GM21515 (cell line): ENCODE results near the gene BMP7.

Experiments used
- ATAC-seq: cut with Tn5 transposase; IDR thresholded peaks from one replicate; pipeline ENCODE4 v1.9.1; 2021; ENCODE audit not compliant: unreplicated experiment

Gene BMP7

DNA sequence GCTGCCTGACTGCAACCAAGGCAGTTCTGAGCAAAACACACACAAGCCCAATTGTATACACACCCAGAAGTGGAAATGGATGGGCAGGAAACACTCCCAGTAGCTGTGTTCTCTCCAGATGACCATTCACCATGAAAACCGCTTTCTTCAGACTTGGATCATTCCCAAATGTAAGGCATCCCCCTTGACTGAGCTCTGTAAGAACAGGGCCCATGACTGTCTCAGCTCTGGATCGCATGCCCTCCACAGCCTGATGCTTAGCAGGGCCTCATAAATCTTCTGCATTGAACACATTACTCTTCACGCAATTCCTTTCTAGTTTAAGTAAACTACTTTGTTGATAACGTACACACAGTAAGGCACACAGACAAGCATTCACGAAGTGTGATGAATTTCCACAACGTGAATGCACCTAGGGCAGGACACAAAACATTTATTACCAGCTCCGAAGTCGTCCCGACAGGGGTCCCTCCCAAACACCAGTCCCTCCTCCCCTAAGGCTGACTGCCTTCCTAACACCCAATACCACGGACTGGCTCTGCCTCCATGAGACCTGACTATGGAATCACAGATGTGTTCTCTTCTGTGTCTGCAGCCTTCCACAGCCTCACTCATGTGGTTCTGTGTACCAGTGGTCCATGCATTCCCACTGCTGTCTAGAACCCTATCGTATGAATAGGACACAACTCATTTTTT lies 31.7 kb downstream of the BMP7 start:
- ATAC-seq, result no peak

DNA sequence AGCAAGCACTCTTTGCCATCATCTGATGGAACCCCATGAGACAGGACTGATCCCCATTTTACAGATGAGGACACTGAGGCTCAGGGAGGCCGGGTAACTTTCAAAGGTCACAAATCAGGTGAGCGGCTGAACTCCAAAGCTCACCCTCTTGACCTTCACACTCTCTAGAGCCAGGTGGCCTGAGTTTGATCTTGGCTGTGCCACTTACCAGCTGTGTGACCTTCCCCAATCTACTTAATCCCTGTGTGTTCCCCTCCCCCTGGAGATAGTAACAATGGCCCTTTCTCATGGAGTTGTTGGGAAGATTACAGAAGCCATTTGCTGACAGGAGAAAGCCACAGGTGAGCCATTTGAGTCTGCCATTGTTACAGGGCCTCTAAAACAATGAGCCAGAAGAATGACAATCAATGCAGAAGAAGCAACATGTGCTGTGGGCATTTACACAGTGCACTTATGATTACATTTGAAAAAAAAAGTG lies 34.5 kb downstream of the BMP7 start:
- ATAC-seq, result no peak

DNA sequence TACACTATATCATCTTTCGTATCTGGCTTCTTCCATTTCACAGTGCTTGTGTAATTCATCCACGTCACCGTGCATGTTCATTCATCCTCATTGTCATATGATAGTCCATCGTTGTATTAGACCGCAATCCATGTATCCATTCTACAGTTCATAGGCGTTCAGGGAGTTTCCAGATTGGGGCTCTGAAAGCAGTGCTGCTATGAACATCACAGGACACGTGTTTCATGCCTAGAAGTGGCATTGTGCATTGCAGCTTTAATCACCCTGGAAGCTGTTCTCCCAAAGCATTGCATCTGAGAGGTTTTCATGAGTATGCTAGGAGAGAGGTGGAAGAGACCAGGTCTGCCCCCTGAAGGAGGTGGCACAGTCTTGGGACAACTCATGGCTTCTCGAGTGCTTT lies 35.3 kb downstream of the BMP7 start:
- no peak for ATAC-seq

DNA sequence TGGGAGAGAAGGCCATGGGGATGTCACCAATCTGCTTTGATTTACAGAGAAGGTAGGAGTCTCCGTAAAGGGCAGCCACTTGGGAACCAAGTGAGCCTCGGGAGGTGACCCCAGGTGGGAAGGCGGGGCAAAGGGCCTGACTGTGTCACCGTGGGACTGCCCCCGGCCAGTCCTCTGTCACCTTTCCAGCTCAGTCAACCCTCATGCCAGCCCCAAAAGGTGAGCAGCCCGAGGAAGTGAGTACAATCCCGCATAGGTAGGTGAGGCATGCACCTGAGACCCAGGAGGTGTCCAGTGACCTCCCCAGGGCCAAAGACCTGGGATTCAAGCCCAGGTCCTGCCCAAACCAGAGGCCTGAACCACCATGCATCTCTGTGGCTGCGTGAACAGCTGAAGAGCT lies 36.2 kb downstream of the BMP7 start:
- no peak for ATAC-seq

DNA sequence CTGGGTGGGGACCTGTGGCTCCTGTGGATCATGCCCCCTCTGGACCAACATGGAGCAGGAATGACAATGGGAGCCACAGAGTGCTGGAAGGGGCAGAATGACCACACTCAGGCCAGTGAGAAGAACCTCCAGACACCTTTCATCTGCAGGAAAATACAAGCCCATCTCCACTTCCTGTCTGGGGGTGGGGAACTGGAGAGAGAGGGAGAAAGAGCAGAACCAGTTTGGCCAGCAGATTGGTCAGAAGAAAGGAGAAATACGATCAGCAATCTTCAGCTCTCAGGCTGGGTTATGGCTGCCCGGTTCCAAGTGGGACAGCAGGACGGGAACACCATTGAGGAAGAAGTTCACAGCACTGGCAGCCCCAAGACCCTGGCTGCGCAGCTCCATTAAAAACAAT lies 37.0 kb downstream of the BMP7 start:
- no peak for ATAC-seq

DNA sequence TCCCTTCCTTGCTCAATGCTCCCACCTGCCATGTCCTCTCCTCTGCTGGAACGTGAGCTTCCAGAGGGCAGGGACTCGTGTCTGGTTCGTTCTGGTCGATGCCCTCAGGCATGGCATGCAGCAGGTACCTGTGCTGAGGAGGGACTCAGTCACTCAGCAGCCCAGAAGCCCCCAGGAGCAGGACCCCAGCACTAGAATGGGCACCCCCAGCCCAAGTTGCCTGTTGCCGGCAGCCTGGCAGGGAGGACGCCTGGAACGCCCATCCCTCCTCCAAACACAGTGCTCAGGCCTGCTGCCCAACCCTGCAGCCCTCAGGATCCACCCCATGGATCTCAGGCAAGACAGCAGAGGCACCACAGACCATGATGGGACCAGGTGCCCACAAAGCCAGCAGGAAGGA lies 40.6 kb downstream of the BMP7 start:
- no peak for ATAC-seq

DNA sequence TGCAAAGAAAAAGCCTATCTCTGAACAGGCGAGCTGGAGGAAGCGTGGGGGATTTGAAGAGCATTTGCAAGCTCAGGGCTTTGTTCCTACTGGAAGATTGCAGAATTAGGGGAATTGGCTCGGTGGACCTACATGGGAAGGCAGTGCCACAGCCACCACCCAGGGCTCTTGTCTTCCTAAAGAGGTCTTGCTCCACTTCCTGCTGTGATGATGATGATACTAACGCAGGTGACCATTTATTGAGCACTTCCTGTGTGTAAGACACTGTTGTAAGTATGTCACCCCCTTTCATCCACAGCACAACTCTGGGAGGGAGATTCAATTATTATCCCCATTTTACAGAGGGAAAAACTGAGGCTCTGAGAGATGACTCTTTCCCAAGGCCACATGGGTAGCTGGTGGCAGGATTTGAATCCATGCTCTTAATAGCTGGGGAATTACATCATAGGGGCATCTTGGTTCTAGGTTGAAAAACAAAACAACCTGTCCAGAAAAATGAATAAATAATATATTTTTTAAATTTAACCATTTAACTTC lies 41.2 kb downstream of the BMP7 start:
- ATAC-seq, result no peak

DNA sequence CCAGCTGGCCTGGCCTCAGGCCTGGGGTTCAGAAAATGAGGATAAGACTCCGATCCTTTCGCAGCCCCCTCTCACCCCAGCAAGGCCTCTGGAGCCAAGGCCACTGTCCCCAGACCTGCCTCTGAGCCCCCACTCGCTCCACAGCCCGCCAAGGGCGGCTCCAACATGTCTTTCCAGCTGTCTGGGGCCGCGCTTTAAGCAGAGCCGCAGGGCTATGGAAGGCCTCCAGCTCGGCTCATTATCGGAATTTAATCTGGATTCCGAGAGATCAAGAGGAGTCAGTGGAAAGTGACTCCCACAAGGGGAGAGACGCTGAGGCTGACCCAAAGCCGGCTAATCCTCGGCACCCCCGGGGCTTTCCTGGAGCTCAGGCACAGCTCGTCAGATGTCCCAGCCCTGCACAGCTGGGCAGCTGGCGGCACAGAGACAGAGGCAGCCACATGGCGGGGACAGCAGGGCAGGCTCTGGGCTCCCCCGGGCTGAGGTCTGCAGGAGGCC lies 41.8 kb downstream of the BMP7 start:
- ATAC-seq, result no peak

DNA sequence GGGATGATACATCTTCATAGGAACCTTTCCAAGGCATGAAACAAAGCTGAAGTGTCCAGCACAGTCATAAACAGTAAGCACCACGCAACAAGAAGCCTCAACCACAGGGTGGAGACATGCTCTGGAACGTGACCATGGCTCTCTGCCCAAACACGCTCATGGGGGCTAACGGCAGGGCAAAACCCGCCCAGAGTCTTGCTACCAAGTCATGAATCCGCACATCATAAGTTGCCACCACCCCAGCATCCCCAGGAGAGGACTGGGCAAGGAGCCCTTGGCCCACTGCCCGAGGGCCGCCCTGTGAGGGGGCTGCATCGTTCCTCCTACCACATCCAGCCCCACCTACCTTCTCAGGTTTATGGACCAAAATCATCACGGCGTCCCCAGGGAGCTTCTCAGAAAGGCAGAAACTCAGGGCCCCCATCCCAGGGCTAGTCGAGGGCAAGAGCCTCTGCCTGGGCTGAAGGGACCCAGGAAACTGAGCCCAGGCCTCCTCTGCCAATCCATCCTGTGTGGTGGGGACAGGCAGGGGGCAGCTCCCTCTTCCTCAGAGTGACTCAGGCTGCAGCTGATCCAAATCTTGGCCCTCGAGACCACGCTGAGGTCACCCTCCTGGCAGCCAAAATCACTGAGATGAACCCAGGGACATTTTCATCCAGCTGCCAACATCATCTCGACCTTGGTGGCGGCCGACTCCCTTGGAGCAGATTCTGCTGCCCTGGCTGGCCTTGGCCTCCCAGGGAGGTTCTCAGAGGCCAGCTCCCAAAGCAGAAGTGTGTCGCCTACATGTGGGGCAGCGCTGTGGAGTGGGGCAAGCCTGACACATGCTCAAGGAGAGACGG lies 42.6 kb downstream of the BMP7 start:
- no peak for ATAC-seq

DNA sequence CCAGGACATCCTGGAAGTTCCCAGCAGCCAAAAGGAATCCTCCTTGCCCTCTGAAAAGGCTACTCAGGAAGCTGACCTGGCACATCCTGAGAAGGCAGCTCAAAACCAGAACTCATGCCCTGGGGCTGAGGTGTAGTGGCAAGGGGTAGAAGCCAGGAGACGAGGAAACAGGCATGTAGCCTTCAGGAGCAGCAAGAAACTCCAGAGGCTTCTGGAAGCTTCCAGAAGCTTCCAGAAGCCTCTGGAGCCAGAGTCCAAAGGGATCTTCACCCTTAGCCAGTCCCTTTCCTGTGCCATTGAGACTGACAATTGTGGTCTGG lies 43.9 kb downstream of the BMP7 start:
- no peak for ATAC-seq

DNA sequence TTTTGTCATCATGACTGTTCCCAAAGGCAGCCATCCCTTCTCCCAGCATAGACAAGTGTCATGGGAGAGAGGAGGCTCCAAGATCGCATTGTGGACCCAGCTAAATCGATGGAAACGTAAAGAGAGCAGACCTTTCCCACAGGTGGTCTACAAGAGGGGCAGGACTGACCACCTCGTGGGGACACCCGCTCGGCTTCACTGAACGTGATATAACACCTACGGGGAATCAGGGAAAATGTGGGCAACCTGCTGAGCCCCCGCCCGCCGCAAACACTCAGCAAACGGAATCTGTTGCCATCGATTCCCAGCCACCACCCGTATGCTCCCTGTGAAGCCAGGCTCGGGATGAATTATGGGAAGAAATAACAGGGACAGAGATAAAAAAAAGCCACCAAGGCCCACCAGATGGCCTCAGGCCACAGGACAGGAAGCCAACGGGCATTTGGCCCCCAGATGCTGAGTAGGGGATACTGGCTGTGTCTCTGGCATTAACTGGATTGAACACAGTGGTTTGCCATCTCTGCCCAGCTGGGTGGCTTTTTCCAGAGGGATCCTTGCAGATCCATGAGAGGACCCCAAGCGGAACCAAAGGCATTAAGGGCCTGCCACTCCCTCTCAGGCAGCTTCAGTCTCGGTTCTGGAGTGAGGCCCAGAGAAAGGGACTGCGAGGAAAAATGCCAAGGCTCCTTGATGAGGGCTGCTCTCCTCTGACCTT lies 44.4 kb downstream of the BMP7 start:
- no peak for ATAC-seq

DNA sequence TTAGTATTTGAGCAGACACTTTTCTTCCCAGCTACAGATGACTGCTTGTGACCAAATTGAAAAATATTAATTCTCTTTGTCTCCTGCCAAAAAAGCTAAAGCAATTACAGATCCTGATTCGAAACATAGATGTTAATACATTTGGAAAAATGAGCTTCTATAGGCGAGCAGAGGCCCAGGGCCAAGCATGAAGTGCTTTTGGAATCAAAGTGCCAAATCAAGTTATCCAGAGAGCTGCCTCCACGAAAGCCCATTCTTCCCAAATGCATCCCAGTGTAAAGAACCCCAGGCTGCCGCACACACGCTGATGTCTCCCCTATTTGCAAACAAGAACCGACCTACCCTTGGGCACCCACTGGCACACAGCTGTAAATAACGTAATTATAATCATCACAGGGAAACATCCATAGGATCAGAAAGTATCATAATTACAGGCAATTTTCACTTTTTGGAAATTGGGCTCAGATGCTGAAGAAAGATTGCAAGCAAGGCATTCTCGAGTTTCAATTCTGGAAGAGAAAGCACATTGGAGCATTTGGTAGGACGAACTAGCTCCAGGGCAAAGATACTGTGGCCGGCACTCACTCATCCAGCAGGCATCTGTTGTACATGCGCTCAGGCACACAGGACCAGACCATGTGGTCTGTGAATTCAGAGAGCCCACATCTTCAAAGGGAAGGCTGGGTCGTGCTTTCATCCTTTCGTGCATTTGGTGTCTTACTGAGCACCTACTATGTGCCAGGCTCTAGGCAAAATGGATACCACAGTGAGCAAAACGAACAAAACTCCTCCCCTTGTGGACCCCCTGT lies 45.9 kb downstream of the BMP7 start:
- no peak for ATAC-seq

DNA sequence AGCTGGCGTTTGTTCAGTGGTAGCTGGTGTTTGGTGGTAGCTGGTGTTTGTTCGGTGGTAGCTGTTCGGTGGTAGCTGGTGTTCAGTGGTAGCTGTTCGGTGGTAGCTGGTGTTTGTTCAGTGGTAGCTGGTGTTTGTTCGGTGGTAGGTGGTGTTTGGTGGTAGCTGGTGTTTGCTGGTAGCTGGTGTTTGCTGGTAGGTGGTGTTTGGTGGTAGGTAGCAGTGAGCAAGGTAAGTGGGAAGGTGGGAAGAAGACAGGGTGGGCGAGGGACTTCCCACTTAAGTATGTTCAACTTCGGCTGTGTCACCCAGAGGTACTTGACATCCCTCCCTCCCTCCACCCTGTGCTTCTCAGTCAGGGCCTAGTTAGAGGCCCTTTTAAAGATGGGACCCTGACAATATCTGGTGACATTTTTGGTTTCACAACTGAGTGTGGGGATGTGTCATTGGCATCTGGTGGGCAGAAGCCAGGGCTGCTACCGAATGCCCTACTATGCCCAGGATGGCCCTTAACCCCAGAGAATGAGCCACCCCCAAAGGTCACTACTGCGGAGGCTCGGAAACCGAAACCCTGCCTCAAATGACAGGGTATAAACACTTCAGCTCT lies 47.3 kb downstream of the BMP7 start:
- no peak for ATAC-seq

DNA sequence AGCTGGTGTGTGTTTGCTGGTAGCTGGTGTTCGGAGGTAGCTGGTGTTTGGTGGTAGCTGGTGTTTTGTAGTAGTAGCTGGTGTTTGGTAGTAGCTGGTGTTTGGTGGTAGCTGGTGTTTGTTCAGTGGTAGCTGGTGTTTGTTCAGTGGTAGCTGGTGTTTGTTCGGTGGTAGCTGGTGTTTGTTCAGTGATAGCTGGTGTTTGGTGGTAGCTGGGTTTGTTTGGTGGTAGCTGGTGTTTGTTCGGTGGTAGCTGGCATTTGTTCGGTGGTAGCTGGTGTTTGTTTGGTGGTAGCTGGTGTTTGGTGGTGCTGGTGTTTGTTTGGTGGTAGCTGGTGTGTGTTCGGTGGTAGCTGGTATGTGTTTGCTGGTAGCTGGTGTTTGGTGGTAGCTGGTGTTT lies 48.0 kb downstream of the BMP7 start:
- no peak for ATAC-seq

DNA sequence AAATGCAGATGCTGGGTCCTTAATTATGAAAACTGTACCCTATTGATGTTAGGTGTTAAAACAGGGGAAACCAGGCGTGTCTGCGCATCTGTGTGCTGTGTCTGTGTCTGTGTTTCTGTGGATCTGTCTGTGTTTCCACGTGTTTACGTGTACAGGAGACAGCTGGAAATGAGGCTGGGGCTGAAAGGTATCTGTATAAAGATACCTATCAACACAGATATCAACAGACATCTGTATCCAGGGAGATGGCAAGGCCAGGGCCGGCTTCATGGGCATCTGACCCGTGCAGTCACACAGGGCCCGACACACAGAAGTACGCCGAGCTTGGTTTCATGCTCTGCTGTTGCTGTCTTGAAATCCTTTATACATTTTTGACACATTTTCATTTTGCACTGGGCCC lies 48.6 kb downstream of the BMP7 start:
- no peak for ATAC-seq

DNA sequence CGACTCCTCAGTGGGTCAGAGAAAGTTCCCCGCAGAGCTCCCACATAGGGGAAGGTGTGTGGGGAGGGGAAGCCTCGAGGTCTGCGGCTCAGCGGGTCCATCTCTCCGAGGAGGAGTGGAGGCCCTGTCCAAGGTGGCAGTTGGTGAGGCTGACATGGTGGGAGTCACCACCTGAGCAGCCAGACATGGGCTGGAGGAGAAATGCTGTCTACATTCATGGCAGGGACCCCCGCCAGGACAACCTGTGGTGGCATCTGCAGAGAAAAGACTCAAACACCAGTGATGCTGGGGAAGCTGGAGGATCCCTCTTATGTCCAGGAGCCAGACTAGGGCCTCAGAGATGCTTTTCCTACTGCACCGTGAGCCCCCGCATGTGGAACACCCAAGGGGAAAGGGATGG lies 49.8 kb downstream of the BMP7 start:
- no peak for ATAC-seq

DNA sequence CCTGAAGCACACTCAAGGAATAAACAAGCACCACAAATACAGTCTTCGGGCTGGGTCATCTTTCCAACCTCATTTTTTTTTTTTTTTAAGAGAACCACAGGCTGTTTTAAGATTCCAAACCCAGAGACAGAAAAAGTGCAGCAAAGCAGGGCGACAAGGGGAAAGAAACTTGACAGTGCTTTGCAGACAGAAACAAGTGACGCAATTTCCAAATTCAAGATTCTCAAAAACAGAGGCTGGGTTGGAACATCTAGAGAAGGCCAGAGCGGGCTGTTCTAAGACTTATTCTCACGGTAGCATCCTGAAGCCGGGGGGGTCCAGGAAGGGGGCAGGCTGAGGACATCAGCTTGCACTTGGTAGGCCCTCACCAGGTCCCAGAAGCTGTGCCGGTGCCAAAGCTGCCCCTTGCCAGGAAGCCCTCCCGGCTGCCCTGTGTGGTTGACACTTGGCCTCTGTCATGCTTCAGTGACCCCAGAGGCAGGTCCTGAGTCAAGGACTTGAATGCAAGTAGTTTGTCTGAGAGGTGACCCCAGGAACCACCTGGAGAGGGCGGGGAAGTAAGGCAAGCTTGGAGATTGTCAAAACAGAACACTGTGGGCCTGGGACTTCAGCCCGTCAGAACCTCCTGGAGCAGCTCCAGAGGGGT lies 50.5 kb downstream of the BMP7 start:
- no peak for ATAC-seq

DNA sequence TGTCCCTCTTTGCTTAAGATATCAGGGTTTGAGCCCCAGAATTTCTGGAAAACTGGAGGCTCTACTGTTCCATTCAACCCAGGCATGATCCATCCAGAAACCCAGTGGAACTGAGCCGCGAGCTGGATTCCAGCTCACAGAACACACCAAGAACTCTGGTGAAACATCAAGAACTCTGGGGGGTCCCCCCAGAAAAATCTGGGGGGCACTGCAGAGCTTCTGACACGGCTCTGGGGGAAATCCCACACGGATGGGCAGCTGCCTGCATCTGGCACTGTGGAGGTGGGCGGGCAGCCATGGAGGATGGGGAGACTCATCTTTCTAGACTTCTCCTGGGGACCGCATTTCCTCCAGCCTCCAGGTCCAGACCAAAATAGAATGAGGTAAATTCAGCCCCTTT lies 51.0 kb downstream of the BMP7 start:
- ATAC-seq, result no peak

DNA sequence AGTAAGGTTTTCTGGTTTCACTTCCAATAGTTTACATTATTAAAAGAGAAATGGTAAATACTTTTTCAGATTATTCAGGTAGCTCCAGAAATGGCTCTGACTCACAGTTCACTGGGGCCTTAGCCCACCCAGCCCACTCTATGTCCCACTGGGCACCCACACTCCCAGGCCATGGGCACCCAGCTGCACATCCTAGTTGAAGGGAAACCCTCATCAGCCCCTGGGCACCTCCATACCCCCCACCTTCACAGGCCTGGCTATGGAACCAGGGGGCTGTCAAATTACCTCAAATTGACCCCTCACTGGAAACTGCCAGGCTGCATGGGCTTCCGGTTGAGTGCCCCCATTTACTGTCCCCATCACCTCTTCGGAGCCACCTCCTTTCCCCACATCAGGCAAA lies 51.5 kb downstream of the BMP7 start:
- no peak for ATAC-seq

DNA sequence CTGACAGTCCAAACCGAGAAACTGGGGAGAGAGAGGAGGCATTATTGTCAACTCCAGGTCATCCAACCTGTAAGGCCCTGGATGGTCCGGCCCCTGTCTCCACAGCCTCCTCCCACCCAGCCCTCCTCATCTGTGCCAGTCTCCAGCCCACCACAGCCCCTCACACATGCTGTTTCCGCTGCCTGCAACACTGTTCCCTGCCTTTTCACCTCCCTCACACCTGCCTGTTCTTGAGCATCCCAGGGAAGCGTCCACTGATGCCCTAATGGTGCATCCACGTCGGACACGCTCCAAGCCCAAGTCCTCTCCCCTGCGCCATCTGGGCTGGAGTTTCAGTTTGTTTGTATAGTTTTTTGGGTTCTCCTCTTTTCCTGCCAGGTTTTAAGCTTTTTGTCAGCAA lies 52.0 kb downstream of the BMP7 start:
- no peak for ATAC-seq
